CD4-positive, alpha-beta T cell (primary cell): ENCODE data around the gene WWOX. TPM values are rescaled to one million over a fixed set of nuclear protein-coding genes. Genes with fewer than 3 reads are reported as not detected.

ENCODE experiments used
- ATAC-seq: fragments of 200-7000 bp; cut with Tn5 transposase; one replicate; pipeline ENCODE4 v1.10.0; 2022; ENCODE audit warnings: mild to moderate bottlenecking; ENCODE audit not compliant: poor library complexity
- CTCF ChIA-PET: fragments of 350-600 bp; sonication (Branson Sonifier 250); formaldehyde crosslinking; loops from one replicate; lab custom pipeline; 2021; ENCODE audit warnings: antibody characterized with exemption, inconsistent platforms; lab: Charles Lee
- POLR2A ChIA-PET: fragments of 350-600 bp; sonication (Branson Sonifier 250); formaldehyde crosslinking; loops from one replicate; lab custom pipeline; 2021; ENCODE audit warnings: antibody characterized with exemption, inconsistent platforms; lab: Charles Lee
- DNase-seq, 14 experiments: peaks; one replicate each; pipeline ENCODE4 v3.0.0-alpha.2; 2013 to 2020; ENCODE audit warnings: mixed read lengths in 2 of 14
- H3K27ac ChIP-seq, 2 donors: one replicate each; pipeline versions ENCODE4 v1.5.1 to v1.7.0; 2013; ENCODE audit warnings: low read length in 2 of 2, low read depth in 1 of 2, mild to moderate bottlenecking in 1 of 2
- H3K27me3 ChIP-seq, 2 experiments: 1 replicate in 1 of 2; 2 replicates in 1 of 2; pipeline versions ENCODE4 v1.6.1 to v1.7.0; 2013; ENCODE audit warnings: low read length in 2 of 2, control low read depth in 1 of 2, mild to moderate bottlenecking in 1 of 2, moderate library complexity in 1 of 2; ENCODE audit not compliant: insufficient read depth in 2 of 2, control insufficient read depth in 1 of 2
- H3K36me3 ChIP-seq: one replicate; pipeline ENCODE4 v1.6.1; 2013; ENCODE audit warnings: low read length, control low read depth; ENCODE audit not compliant: insufficient read depth
- H3K4me1 ChIP-seq: one replicate; pipeline ENCODE4 v1.6.1; 2013; ENCODE audit warnings: low read length, control low read depth; ENCODE audit not compliant: insufficient read depth
- H3K4me3 ChIP-seq: one replicate; pipeline ENCODE4 v1.5.1; 2013; ENCODE audit warnings: mild to moderate bottlenecking, low read length, moderate library complexity
- H3K9me3 ChIP-seq, 2 experiments: 1 replicate in 1 of 2; 2 replicates in 1 of 2; pipeline versions ENCODE4 v1.6.1 to v1.7.0; 2013; ENCODE audit warnings: low read length in 2 of 2, mild to moderate bottlenecking in 2 of 2, control low read depth in 1 of 2, moderate library complexity in 1 of 2; ENCODE audit not compliant: control insufficient read depth in 1 of 2, insufficient read depth in 1 of 2
- H3K27ac Mint-ChIP-seq: one replicate; pipeline ENCODE4 v1.8.0; 2020; ENCODE audit warnings: mixed read lengths
- H3K27me3 Mint-ChIP-seq: one replicate; pipeline ENCODE4 v1.8.0; 2021; ENCODE audit warnings: mixed read lengths
- H3K36me3 Mint-ChIP-seq: one replicate; pipeline ENCODE4 v1.8.0; 2021; ENCODE audit warnings: low read depth, mixed read lengths
- H3K4me1 Mint-ChIP-seq: one replicate; pipeline ENCODE4 v1.8.0; 2021; ENCODE audit warnings: low read depth, mixed read lengths
- H3K4me3 Mint-ChIP-seq: one replicate; pipeline ENCODE4 v1.8.0; 2020; ENCODE audit warnings: mild to moderate bottlenecking, mixed read lengths
- H3K9me3 Mint-ChIP-seq: one replicate; pipeline ENCODE4 v1.8.0; 2020; ENCODE audit warnings: mixed read lengths
- CTCF ChIP-seq: fragments of 200-600 bp; IDR thresholded peaks from one replicate; pipeline ENCODE4 v1.8.0; 2022; ENCODE audit warnings: antibody characterized with exemption, mild to moderate bottlenecking
- intact Hi-C, 2 experiments: fragments of 100-400 bp; cut with DNase I in 1 of 2; cut with micrococcal nuclease in 1 of 2; formaldehyde crosslinking; loops; one replicate each; pipeline versions ENCODE4 v1.15.1 to v1.9.0; 2023 to 2025; cut with DNase I, micrococcal nuclease
- total RNA-seq, 174 experiments: library from RNA in 2 of 174; stranded (reverse) in 2 of 174; gene quantifications; one replicate each; pipeline ENCODE4 v1.2.3 and lab custom pipeline; 2021 to 2026

The WWOX gene
- total RNA-seq, 2 experiments from 2014 or later = 19.3 to 21.7 TPM

GRCh38 chr16:78563905-78564304 lies 464.5 kb downstream of the WWOX start:
- peaks cover 12% of the 10 kb centered on the region for H3K4me1 ChIP-seq
- no peak overlapping the region for H3K27ac ChIP-seq
- no peak overlapping the region for H3K4me3 ChIP-seq
- Mint-ChIP-seq H3K36me3 (no peaks in the 10 kb centered on the region), H3K27ac (no peak overlapping the region), H3K4me1 (peaks cover 11% of the 10 kb centered on the region), H3K27me3 (no peaks in the 10 kb centered on the region), H3K9me3 (no peaks in the 10 kb centered on the region), H3K4me3 (no peak overlapping the region)
- ChIA-PET CTCF (interaction anchor here (0.6 kb wide), 1 partner anchor 315 kb away, joined by 3 read pairs; no protein-coding TSS in a partner anchor), POLR2A (interaction anchor here (0.5 kb wide), 1 partner anchor 572 kb away, joined by 3 read pairs; no protein-coding TSS in a partner anchor)
- TF ChIP-seq CTCF = no peak
- DNase-seq = no peak
- H3K9me3 ChIP-seq = no peaks in the 10 kb centered on the region
- ATAC-seq = no peak
- intact Hi-C loops = no loop called here
- H3K27me3 ChIP-seq = no peaks in the 10 kb centered on the region
- H3K36me3 ChIP-seq = no peaks in the 10 kb centered on the region

- TF ChIP-seq CTCF = no peak
- Mint-ChIP-seq H3K27ac (no peak overlapping the region), H3K36me3 (no peaks in the 10 kb centered on the region), H3K4me3 (no peak overlapping the region), H3K9me3 (no peaks in the 10 kb centered on the region), H3K4me1 (peaks cover 11% of the 10 kb centered on the region), H3K27me3 (no peaks in the 10 kb centered on the region)
- Histone ChIP-seq H3K9me3 (no peaks in the 10 kb centered on the region), H3K27me3 (no peaks in the 10 kb centered on the region), H3K4me1 (peaks cover 12% of the 10 kb centered on the region), H3K27ac (no peak overlapping the region), H3K36me3 (no peaks in the 10 kb centered on the region), H3K4me3 (no peak overlapping the region)
- intact Hi-C loops = no loop called here
- DNase-seq = peak in 3 of 14 experiments; percentile 10 to 11 (median 10)
- ChIA-PET CTCF (no interaction called here), POLR2A (no interaction called here)
- ATAC-seq = peak; percentile 34
Observed at GRCh38 chr16:78566397-78567073, 467.1 kb downstream of the WWOX start.

GRCh38 chr16:78570399-78571141 lies 471.1 kb downstream of the WWOX start:
- Histone ChIP-seq H3K27me3 (no peaks in the 10 kb centered on the region), H3K36me3 (no peaks in the 10 kb centered on the region), H3K4me1 (peaks cover 12% of the 10 kb centered on the region), H3K27ac (no peak overlapping the region), H3K9me3 (no peaks in the 10 kb centered on the region), H3K4me3 (no peak overlapping the region)
- no peaks in the 10 kb centered on the region for H3K27me3 Mint-ChIP-seq
- no peaks in the 10 kb centered on the region for H3K36me3 Mint-ChIP-seq
- intact Hi-C loops = no loop called here
- ATAC-seq = no peak
- POLR2A ChIA-PET = no interaction called here
- H3K4me3 Mint-ChIP-seq = no peak overlapping the region
- peaks cover 11% of the 10 kb centered on the region for H3K4me1 Mint-ChIP-seq
- no peak overlapping the region for H3K27ac Mint-ChIP-seq
- H3K9me3 Mint-ChIP-seq = no peaks in the 10 kb centered on the region
- DNase-seq = no peak
- CTCF ChIA-PET = no interaction called here
- TF ChIP-seq CTCF = no peak
